HG03103 (cell line): Measurements from ENCODE around the gene FAM90A26.
"Not testable (repeated sequence)": the region's sequence is repeated elsewhere in the genome, so short reads cannot be mapped to it uniquely, and the experiment has no call there.

ENCODE experiments used
- ATAC-seq: cut with Tn5 transposase; IDR thresholded peaks from one replicate; pipeline ENCODE4 v1.9.1; 2021; ENCODE audit warnings: low read depth; ENCODE audit not compliant: unreplicated experiment

Gene FAM90A26, protein sequence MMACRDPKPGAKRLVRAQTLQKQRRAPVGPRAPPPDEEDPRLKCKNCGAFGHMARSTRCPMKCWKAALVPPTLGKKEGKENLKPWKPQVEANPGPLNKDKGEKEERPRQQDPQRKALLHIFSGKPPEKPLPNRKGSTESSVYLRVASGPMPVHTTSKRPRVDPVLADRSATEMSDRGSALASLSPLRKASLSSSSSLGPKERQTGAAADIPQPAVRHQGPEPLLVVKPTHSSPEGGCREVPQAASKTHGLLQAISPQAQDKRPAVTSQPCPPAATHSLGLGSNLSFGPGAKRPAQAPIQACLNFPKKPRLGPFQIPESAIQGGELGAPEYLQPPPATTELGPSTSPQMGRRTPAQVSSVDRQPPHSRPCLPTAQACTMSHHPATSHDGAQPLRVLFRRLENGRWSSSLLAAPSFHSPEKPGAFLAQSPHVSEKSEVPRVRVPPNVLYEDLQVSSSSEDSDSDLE

DNA sequence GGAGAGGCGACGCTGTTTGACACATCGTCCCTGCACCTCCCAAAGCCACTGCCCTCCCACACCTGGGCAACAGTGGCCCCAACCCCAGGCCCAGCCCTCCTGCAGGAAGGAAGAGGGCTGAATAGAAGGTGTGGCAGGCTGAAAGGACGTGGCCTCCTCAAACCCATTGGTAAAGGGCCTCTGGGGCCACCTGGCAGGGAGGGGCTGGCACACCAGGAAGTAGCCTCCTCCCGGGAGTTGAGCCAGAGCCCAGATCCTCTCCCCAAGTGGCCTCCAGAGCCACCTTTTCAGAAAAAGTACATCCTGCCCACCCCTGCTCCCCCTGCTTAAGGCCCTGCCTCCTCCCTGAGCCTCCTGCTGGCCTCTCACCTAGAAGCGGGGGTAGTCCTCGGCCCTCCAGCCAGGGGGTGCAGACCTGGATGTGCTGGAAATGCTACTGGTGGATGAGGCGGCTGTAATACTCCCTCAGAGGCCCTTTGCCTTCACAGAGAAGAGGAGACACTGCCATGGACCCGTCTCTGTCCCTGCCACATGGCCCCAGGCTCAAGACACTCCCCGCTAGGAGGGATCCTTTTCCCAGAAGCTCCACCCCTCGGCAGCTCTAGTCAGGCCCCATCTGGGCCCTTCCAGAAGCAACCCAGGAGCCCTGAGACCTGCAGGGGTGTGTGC, at the start of gene FAM90A26:
Gene FAM90A26 (plus strand): TSS at position 619 of the 669 bp plus-strand sequence. CDS start 2,764 bp downstream, outside the sequence.
- not testable (repeated sequence) for ATAC-seq

DNA sequence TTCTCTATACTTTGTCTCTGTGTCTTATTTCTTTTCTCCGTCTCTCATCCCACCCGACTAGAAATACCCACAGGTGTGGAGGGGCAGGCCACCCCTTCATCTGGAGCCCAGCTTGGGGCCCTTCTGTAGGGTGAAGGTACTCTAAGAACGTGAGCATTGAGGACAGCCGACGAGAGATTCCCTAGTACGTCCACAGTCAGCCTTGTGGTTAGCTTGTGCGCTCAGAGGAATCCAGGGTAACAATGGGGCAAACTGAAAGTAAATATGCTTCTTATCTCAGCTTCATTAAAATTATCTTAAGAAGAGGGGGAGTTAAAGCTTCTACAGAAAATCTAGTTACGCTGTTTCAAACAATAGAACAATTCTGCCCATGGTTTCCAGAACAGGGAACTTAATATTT, 47.5 kb upstream of the FAM90A26 start:
- not testable (repeated sequence) for ATAC-seq

DNA sequence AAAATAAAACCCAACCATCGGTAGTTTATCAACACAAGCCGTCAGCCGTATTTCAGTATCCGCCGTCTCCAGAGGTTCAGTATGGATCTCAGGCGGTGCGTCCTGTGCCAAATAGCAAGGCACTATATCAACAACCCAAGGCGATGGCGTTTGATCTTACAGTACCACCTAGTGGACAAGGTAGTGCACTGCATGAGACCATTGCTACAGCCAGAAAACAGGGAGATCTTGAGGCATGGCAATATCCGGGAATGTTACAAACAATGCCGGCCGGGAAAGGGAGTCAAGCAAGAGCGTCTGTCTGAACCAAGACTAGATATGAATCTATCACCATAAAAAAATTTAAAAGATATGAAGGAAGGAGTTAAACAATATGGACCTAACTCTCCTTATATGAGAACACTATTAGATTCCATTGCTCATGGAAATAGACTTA, 46.6 kb upstream of the FAM90A26 start:
- ATAC-seq, result not testable (repeated sequence)

DNA sequence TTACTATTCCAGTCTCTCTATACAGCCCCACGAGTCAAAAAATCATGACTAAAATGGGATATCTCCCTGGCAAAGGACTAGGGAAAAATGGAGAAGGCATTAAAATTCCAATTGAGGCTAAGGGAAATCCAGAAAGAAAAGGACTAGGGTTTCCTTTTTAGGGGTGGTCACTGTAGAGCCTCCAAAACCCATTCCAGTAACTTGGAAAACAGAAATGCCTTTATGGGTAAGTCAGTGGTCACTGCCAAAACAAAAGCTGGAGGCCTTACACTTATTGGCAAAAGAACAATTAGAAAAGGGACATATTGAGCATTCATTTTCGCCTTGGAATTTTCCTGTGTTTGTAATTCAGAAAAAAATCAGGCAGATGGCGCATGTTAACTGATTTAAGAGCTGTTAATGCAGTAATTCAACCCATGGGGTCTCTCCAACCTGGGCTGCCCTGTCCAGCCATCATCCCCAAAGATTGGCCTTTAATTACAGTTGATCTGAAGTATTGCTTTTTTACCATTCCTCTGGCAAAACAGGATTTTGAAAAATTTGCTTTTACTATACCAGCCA, 44.5 kb upstream of the FAM90A26 start:
- ATAC-seq, result not testable (repeated sequence)

DNA sequence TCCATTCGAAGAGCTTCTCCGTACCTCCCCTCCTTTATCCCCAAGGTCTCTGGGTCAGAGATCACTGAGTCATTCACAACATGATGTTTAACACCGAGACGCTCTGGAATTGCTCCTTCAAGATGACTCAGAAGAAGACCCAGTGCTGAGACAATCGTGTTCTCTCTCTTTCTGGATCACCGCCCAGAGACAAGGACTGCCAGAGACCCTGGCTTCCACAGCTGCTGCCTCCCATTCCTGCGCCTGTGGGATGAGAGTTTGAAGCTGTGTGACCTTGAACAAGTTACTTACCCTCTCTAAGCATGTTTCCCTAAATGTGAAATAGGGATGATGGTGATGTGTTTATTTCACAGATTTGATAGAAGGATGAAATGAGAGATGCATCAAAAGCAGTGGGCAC, 38.8 kb upstream of the FAM90A26 start:
- ATAC-seq, result not testable (repeated sequence)

DNA sequence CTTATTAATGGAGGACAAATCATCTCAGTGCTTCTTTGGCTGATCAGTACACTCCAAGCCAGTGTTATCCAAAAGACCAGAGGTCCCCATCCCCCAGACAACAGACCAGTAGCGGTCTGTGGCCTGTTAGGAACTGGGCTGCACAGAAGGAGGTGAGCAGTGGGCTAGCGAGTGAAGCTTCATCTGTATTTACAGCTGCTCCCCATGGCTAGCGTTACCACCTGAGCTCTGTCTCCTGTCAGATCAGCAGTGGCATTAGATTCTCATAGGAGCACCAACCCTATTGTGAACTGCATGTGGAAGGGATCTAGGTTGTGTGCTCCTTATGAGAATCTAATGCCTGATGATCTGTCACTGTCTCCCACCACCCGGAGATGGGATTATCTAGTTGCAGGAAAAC, 37.4 kb upstream of the FAM90A26 start:
- ATAC-seq, result not testable (repeated sequence)

DNA sequence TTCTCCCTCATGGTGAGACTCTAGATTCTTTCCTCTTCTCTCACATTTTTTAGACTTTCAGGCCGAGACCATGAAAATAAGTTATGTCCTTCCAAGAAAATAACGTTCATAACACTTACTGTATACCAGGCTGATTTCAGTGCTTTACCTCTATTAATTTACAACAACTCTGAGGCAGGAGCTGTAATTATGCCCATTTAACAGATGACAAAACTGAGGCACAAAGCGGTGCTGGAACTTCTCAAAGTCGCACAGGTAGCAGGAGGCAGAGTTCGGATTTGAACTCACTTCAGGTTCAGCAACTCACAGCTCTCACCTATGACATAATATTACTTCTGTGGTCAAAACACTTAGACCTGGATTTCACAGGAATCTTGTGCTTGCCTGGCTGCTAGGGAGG, 36.2 kb upstream of the FAM90A26 start:
- ATAC-seq, result not testable (repeated sequence)

DNA sequence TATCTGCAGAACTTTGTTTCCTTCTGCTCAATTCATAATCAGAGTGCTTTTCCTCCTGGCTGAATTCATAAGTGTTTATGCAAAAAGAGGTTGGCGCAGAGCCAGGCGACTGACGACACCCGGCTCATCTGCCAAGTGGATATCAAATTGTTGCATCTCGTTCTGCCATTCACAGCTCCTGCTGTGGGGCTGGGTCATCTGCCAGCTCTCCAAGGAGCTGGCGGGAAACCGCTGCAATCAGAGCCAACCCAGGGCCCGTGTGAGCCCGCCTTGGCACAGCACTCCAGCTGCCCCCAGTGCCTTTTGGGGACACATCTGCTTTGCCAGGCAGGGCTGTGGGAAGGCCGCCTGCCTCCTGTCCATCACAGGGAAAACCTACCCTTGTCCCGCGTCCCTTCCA, 35.7 kb upstream of the FAM90A26 start:
- not testable (repeated sequence) for ATAC-seq

DNA sequence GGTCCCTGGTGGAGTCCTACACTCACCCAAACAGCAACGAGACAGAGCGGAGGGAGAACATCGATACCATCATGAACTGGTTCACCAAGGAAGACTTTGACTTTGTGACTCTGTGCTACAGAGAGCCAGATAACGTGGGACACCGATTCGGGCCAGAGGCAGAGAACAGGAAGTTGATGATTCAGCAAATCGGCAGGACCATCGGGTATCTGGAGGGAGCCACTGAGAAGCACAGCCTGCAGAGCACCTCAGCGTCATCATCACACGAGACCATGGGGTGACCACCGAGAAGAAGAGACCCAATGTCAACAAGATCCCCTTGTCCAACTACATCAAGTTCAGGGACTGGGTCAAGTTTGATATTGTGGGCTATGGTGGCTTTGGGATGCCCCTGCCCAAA, 29.2 kb upstream of the FAM90A26 start:
- not testable (repeated sequence) for ATAC-seq

DNA sequence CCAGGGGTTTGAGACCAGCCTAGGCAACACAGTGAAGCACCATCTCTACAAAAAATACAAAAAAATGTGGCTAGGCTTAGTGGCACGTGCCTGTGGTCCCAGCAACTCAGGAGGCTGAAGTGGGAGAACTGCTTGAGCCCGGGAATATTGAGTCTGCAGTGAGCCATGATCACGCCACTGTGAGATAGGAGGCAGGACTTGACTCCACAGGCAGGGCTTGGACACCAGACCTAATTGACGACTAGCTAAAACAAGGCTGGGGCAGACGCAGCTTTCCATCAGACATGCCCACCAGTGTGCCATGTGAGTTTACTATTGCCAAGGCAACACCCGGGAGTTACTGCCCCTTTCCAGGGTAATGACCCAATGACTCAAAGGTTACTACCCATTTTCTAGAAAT, 27.4 kb upstream of the FAM90A26 start:
- not testable (repeated sequence) for ATAC-seq

DNA sequence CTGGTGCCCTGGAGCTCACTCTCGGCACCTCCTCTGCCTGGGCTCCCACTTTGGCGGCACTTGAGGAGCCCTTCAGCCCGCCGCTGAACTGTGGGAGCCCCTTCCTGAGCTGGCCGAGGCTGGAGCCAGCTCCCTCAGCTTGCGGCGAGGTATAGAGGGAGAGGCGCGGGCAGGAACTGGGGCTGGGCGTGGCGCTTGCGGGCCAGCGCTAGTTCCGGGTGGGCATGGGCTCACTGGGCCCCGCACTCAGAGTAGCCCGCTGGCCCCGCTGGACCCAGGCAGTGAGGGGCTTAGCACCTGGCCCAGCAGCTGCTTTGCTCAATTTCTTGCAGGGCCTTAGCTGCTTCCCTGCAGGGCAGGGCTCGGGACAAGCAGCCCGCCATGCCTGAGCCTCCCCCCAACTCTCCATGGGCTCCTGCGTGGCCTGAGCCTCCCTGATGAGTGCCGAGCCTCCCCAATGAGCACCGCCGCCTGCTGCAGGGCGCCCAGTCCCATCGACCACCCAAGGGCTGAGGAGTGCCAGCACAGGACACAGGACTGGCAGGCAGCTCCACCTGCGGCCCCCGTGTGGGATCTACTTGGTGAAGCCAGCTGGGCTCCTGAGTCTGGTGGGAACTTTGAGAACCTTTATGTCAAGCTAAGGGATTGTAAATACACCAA, 26.7 kb upstream of the FAM90A26 start:
- ATAC-seq, result no peak

DNA sequence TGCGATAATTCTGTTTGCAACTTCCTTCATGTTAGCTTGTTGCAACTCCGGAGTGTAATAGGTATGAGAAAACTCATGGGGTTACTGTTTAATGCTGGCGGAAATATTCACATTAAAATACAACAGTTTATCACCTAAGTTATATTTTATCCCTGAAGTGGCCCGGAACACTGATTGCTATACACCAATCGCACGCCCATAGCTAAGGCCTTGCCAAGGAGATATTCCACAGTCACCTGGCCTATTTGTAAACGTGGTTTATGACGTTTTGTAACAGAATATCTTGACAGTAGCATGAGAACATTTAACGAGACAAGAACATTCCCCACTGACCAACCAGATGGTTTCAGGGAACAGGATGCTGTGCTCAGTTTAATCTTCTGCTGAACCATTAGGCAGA, 23.2 kb upstream of the FAM90A26 start:
- ATAC-seq, result no peak

DNA sequence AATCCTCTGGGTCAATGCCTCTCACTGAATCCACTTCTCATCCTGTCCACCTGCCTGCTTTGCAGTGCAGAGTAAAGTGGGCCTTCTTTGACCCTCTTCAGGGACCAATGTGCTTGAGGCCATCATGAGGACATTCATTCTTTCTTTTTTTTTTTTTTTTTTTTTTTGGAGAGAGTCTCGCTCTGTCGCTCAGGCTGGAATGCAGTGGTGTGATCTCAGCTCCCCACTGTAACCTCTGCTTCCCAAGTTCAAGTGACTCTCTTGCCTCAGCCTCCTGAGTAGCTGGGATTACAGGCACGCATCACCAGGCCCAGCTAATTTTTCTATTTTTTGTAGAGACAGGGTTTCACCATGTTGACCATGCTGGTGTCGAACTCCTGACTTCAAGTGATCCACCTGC, 22.8 kb upstream of the FAM90A26 start:
- ATAC-seq, result not testable (repeated sequence)

DNA sequence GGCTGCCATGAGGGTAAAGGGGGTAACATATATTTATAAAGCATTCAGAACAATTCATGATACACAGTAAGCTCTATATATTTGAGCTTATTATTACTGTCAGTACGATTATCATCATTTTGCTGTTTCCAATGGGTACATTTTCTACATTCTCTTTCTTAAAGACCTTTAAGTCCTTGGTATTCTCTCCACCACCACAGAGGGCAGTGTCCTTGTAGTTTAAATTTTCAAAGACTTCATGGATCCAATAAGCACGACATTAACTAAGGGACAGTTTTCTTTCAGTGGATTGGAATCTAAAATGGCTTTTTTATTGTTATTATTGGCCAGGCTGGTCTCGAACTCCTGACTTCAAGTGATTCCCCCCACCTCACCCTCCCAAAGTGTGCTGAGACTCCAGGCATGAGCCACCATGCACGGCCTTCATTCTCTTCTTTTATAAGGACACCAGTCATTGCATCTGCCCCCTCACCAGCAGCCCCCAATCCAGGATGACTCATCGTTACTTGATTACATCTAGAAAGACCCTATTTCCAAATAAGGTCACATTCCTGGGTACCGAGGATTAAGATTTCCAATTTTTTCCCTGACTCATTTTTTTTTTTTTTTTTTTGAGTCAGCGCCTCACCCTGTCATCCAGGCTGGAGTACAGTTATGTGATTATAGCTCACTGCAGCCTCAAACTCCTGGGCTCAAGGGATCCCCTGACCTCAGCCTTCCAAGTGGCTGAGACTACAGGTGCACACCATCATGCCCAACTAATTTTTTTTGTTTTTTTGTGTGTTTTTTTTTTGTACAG, 21.4 kb upstream of the FAM90A26 start:
- ATAC-seq, result not testable (repeated sequence)

DNA sequence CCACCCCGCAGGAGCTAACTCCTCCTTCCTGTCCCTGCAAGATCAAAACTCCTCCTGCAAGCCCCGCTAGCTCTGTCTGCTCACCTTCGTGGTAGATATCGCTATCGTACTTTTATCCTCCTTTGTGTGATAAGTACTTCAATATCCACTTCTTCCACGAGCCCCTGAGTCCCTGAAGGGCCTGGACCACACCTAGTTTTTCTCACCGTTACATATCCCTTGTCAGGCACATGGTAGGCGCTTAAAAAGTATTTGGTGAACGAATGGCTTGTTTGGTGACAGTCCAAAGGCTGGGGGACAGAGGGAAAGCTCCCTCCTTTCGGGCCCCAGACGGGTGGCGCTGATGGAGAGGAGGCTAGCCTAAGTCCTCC, 18.4 kb upstream of the FAM90A26 start:
- not testable (repeated sequence) for ATAC-seq

DNA sequence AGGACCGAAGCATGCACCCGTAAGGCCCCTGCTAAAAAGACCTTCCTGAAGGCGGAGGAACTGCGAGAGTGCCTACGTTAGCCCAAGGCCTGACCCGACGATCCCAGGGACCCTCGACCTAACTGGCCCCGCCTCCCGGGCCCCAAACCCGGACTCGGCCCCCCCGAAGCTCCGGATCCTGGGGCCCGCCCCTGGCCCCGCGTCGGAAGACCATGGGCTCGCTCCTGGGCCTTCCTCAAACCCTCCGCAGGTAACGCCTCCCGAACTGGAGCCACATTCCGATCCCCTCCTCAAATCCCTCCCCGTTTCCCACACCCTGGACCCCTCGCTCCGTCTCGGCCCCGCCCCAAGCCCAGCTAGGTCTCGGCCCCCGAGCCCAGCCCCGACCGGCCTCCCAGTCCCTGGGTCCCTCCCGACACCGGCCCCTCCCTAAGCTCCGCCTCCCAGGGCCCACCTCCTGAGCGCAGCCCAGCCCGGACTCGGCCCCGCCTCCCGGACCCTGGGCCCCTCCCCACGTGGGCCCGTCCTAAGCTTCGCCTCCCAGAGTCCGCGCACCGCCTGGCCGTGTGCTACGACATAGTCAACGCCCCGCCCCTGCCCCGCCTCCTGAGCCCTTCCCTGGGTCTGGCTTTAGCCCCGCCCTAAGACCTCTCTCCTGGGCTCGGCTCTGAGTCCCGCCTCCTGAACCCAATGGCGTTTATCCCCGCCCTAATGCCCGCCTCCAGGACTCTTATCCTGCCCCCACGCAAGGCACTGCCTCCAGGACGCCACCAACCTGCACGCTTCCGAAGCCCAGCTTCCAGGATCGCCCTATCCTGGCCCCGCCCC, 17.8 kb upstream of the FAM90A26 start:
- ATAC-seq, result peak; percentile 58

DNA sequence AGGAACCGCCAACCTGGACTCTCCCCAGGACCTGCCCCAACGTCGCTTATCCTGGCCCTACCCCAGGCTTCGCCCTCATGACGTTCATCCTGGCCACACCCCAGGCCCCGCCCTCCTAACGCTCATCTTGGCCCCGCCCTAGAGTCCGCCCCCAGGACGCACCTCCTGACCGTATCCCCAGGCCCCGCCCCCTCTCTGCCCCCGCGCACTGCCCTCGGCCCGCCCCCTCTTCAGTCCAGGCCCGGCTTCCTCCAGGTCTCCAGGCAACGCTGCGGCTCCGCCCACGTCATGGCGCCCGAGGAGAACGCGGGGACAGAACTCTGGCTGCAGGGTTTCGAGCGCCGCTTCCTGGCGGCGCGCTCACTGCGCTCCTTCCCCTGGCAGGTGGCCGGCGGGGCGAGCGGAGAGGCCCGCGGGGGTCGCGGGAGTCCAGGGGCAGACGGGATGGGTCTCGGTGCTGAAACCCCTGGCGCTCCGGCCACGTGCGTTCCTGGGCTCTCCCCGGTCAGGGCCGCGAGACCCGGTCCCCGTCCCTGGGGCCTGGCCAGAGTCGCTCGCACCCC, 17.1 kb upstream of the FAM90A26 start:
- ATAC-seq, result peak; percentile 94

DNA sequence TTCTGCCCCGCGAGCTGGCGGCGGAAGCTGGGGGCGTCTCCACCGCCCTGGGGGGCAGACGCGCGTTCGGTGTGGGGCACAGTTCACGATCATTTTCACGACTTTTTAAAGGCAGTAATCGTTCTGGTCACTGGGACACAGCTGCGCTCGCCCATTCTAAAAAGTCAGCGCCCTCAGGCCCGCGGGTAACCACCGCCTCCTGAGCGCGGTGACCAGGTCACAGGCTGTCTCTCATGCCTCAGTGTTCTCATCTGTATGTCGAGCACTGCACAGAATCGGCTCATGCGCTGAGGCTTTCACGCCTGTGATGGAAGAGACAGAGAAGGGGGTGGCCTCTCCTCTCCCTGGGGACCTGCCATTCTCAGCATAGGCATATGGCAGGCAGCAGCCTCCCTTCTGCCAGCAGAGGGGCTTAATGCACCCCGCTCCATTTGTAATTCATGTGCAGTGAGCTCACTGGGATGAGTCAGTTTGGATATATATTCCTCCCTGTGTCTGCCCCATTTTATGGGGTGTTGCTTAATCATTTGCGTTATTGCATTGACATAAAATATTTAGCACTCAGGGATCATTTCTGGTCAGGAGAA, 16.5 kb upstream of the FAM90A26 start:
- ATAC-seq, result not testable (repeated sequence)
